ENCODE measurements around the gene TRIP13.
"Not testable (repeated sequence)": the region's sequence is repeated elsewhere in the genome, so short reads cannot be mapped to it uniquely, and the experiment has no call there.

Gene TRIP13

DNA sequence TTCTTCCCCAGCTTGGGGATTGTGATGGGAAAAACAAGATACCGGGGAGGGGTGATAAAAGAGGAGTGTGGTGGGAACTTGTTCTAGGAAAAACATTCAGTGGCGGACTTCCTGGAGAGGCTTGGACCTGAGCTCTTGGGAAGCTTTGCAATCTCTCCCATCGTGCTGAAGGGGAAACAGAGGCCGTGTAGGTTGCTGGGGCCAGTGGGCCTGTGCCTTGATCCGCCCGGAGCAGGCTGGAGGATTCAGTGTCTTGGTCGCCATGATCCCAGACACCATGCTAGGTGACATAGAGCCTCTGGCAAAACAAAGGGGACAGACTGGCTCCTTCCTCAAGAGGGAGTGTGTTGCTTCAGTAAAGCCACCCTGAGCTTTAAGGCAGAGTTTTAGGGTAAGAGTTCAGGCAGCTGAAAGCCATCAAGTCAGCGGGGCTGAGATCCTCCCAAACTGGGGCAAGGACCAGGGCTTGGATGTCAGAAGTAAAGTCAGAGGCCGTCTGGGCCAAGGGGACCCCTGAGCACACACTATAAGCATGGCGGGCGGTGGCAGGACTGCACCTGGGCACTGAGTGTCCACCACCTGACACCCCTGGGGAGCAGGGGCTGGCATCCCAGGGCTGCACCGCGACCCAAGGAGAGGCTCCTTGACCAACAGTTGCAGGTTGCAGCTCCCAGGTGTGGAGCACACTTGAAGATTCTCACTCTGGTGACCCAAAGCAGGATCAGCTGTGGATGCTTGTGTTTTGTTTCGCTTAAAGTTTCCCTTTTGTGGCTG lies 44.7 kb downstream of the TRIP13 start:
- DNase-seq (ENCODE audit: low spot score): no peak

- no peak for DNase-seq (ENCODE audit: low spot score)
Measured at GRCh38 chr5:939368-939767, 46.7 kb downstream of the TRIP13 start.

- not testable (repeated sequence) for DNase-seq (ENCODE audit: low spot score)
Measured at GRCh38 chr5:940741-941140, 48.1 kb downstream of the TRIP13 start.

- DNase-seq (ENCODE audit: low spot score): no peak
Measured at GRCh38 chr5:943201-943917, 50.7 kb downstream of the TRIP13 start.

DNA sequence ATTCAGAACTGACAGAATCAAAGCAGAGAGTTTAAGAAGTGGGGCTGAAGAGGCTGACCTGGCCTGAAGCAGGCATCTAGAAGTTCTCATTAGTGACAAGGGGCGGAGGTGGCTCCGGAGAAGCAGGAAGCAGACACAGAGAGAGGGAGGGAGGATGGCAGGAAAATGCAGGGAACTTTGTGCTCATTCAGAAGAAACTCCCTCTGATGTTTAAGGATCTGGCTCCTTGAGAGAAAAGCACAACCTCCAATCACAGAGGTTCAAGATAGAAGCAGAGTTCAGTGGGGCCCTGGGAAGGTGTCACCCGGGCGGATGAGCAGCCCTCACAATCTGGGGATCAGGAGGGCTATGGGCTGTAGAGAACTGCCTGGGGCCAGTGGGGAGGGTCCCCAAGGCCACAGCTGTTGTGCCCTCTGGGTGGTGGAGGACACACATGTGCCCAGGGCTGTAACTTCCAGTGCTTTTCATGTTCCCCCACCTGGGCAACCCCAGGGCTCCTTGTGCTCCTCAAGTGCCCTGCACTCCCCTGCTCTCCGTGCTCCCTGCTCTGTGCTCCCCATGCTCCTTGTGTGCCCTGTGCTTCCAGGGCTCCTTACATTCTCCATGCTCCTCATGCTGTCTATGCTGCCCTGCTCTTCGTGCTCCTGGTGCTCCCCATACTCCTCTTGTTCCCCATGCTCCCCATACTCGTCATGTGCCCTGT lies 51.4 kb downstream of the TRIP13 start:
- no peak for DNase-seq (ENCODE audit: low spot score)

- no peak for DNase-seq (ENCODE audit: low spot score)
Measured at GRCh38 chr5:944621-944927, 51.9 kb downstream of the TRIP13 start.

GRCh38 chr5:944992-945685 lies 52.5 kb downstream of the TRIP13 start:
- DNase-seq (ENCODE audit: low spot score): no peak

DNA sequence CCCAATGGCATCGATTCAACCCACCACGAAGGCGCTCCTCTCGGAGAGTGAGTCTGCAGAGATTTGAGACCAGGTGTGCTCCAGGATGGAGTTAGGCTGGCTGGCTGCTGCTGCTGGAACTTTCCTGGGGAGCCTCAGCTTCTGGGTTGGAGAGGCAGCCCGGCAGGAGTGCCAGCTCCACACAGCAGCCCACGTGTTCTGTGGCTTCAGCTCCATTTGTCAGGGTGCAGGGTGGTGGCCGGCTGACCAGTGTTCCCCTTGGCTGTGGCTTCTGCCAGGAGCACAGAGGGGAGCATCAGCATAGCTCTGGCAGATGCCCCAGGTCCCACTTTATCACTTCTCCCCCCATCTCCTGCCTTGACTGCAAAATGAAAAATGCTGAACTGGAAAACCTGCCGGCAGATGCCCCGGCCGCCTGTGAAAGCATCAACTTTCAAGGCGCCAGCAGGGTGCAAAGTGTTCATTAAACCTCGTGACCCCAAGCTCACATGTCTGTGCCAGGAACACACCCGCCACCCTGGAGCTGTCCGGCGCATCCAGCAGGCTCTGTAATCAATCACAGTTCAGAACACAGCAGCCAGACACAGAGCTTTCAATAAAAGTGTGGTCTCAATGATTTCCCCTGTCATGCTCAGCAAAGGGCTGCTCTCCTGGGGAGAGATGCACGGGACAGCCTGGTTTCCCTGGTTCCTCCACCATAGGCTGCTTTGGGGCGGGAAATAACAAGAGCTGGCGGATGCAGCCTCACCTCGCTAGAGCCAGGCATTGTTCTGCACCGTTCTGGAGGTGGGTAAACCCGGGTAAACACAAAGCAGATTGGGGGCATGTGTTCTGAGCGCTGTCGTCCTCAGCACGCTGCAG lies 53.2 kb downstream of the TRIP13 start:
- DNase-seq (ENCODE audit: low spot score): no peak

DNA sequence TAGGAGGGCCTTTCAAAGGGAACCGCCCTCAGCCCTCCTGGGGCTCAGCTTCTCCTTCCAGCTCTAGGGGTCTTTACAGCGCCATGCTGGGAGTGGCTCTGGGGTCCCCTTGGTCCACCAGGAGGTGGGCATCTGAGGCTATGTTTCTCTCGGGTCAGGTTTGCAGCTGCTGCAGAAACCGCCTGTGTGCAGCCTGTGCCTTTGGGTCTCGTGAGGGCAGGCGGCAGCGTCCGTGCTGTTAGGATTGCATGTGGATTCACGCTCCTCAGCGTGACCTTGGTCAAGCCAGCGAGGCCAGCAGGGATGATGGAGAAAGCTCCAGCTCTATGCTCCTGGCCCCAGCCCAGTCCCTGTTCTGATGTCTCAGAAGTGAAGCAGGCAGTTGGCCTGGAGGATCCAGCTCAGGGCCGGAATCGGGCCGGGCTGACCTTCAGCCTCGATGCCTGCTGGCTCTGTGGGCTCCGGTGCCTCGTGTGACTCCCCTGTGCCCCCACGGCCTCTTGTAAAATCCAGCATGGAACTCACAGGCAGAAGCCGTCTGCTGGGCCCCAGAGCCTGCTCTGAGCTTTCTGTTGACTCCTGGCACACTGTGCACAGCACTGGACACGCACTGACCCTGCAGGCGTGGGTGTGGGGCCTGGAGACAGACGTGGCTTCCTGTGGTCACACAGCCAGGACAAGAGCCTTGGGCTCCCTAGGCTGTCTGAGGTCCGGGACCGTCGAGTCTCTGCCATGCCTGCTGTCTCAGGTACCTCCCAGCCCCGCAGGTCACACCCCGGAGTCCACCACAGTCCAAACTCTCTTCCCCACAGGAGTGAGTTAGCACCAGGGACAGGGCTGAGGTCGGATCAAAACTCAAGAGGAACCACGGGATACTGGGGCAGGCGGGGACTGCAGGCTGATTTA lies 54.3 kb downstream of the TRIP13 start:
- no peak for DNase-seq (ENCODE audit: low spot score)

DNA sequence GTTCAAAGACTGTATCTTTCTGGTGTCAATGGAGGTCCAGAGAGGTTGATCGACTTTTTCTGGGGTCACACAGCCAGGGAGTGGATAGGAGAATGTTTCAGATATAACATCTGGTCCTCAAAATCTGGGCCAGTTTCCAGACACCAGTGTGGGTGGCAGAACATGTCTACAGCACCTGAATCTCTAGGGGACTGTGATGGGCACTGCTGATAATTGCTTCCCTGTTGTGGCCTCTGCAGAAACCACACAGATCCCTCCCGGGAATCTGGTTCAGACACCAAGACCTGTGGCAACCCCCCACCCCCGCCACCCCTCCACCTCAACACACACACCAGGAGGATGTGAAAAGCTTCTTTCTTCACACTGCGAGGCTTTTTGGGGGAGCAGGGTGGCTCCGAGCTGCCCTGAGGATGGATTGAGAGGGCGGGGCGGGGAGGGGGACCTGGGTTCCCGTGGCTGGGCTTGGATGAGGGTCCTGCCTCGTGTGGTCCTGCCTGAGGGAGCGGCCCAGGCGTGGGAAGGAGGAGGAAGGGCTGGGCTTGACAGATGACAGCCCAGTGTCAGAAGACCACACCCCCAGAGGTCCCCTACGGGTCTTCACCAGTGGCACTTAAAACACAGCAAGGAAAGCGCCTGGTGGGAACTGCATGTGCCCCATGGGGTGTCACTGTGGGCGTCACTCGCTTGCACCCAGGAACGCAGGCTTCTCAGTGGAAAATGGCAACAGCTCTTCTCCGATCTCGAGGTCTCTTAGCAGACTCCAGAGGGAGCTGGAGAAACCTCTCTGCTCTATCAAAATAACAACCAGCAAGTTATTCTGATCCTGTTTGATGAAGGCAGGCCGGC lies 55.2 kb downstream of the TRIP13 start:
- DNase-seq (ENCODE audit: low spot score): no peak

DNA sequence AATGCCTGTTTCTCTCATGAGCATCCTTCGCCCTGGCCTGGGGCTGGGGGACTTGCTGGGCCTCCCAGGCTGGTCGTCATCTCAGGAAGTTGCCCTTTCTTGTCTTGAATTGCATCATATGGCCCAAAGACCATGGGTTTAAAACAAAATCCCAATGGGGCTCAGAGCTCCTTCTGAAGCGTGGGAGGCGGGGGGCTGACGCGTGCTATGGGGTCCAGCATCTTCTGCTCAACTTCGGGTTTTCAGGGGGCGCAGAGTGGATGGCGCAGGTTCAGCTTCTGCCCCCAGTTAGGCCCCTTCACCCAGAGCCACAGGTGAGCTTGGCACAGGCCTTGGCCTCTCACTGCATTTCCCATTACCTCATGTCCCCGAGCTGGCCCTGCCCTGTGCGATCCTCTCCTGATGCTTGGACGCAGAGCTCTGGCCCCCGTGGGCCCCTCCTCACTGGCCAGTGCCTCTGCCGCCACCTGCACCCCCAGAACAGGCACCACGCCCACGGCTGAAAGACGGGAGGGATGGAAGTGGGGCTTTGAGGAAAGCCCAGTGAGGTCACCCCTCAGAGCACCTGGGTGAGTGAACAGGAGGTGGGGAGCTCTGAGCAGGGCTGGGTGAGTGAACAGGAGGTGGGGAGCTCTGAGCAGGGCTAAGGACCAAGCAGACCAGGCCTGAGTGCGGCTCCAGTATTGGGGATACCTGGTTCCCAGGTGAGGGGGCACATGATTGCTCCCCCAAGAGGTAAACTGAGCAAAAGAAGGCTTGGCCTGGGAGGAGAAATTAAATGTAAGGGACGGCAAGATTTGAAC lies 56.0 kb downstream of the TRIP13 start:
- DNase-seq (ENCODE audit: low spot score): no peak

GRCh38 chr5:949275-949543 lies 56.5 kb downstream of the TRIP13 start:
- no peak for DNase-seq (ENCODE audit: low spot score)

DNA sequence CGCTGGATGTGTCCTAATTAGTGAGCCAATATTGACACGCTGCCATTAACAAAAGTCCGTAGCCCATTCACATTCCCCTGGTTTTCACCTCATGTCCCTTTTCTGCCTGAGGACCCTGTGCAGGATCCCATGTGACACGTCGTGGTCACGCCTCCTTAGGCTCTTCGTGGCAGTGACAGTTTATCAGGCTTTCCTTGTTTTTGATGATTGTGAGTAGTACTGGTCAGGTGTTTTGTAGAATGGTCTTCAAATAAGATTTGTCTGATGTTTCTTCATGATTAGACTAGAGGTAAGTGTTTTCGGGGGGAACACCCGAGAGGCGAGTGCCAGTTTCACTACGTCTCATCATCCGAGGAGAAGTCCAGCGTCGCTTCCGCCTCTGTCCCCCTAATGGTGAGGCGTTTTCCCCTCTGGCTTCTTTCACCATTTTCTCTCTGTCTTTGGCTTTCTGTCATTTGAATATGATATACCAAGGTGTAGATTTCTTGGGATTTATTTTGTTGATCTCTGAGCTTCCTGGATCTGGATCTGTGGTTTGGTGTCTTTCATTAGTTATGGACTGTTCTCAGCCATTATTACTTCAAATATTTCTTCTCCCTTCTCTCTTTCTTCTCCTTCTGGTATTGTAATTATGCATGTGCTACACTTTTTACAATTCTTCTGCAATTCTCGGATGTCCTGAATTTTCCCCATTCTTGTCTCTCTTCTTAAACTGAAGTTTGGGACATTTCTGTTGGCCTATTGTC lies 57.3 kb downstream of the TRIP13 start:
- DNase-seq (ENCODE audit: low spot score): no peak

GRCh38 chr5:951940-952596 lies 59.4 kb downstream of the TRIP13 start:
- DNase-seq (ENCODE audit: low spot score): no peak

DNA sequence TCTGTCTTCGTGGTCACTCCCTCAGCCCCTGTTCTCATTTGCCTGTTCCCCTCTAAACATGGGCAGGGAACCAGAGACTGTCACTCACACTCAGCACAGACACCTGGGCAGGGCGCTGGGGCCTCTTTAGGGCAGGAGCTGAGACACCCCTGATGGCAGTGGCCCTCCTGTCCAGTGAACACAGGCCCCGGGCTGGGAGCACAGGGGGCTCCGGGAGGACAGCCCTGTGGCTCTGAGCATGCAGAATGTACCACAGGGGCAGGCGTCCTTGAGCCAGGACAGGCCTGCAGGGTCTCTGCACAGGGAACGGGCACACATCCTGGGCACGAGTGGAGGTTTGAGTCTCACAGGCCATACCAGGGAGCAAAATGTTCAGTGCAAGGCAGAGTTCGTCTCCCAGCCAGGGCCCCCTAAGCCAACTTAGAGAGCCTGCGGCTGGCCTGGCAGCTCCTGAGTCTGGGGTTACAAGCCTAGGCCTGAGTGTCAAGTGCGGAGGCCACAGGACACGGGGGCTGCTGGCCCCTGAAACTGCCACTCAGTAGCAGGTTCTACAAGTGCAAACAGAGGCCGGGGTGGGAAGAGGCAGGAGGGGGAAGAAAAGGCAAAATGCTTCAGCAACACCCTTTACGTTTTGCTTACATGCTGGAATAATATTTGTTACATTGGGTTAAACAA lies 60.0 kb downstream of the TRIP13 start:
- DNase-seq (ENCODE audit: low spot score): no peak

DNA sequence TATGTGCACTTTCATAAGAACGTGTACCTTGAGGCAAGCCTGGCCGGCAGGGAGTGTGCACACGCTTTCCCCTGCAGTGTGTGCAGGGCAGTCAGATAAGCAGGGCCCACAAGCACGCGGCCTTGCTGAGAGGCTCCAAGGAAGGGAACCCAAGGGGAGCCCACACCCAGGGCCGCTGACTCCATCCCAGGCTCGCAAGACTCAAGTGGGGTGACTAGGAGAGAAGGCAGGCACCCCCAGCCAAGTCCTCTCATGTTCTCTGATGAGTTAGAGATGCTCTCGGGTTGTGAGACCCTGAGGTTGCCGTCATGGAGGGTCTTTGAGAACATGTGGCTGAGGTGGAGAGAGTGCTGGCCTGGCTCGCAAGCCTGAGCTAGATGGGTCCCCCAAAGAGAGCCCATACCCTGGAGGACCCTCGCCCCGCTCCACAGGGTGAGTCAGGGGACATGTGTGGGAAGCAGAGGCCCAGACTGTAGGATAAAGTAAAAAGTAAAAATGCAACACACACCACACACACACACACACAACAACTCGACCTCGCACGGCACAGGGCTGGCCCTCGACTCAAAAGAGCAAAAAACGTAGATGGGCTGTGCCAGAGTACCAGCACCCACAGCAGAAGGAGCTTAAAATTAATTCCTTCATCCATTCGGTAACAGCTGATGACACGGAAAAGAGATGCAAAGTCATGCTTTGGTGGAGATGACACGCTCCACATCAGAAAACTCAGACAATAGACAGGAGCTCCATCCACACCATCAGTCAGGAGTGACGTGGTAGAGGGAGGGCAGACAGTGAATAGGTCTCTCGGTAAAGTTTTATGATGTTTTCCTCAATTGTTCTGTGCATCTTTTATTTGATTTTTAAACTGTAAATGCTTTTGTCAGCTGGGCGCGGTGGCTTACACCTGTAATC lies 61.1 kb downstream of the TRIP13 start:
- DNase-seq (ENCODE audit: low spot score): no peak

Data from COLO829 (cell line).